Spinal cord (tissue), 10 donors: ENCODE measurements around the gene ACTA1. TPM values are rescaled to one million over a fixed set of nuclear protein-coding genes. Genes with fewer than 3 reads are reported as not detected.

ENCODE experiments used
- DNase-seq, 6 donors: peaks; one replicate each; pipeline versions ENCODE4 v3.0.0 to v3.0.0-alpha.2; 2013 to 2015; ENCODE audit warnings: low spot score in 6 of 6, low read depth in 4 of 6
- H3K27ac ChIP-seq: one replicate; pipeline ENCODE4 v1.5.1; 2013; ENCODE audit warnings: low read depth, low read length, control low read depth
- H3K27me3 ChIP-seq: one replicate; pipeline ENCODE4 v1.6.1; 2013; ENCODE audit warnings: low read length; ENCODE audit not compliant: control insufficient read depth, insufficient read depth
- H3K36me3 ChIP-seq: one replicate; pipeline ENCODE4 v1.6.1; 2013; ENCODE audit warnings: low read length; ENCODE audit not compliant: control insufficient read depth, insufficient read depth
- H3K4me1 ChIP-seq: one replicate; pipeline ENCODE4 v1.6.1; 2013; ENCODE audit warnings: low read length; ENCODE audit not compliant: control insufficient read depth, insufficient read depth
- H3K4me3 ChIP-seq: one replicate; pipeline ENCODE4 v1.5.1; 2013; ENCODE audit warnings: low read depth, low read length, control low read depth
- H3K9me3 ChIP-seq: one replicate; pipeline ENCODE4 v1.6.1; 2013; ENCODE audit warnings: low read length; ENCODE audit not compliant: control insufficient read depth, insufficient read depth
- WGBS: methylation state at CpG from one replicate; pipeline ENCODE4 v1.1.5; 2013; ENCODE audit warnings: missing lambda C conversion rate; ENCODE audit not compliant: insufficient coverage; 5-methylcytosine and 5-hydroxymethylcytosine counted together
- polyA plus RNA-seq, 2 donors: library from polyadenylated mRNA; unstranded; fragments of 120-200 nt; gene quantifications; one replicate each; pipeline ENCODE4 v1.2.1, GENCODE V29; 2013; ENCODE audit not compliant: insufficient read length in 2 of 2
- small RNA-seq: library from RNA; depleted of rRNA; stranded (forward); fragments of <200 nt; gene quantifications from one replicate; pipeline ENCODE3, GENCODE V24; 2014; ENCODE audit warnings: low replicate concordance
- total RNA-seq, 2 donors: library from RNA; depleted of rRNA in 1 of 2; stranded (reverse); fragments of 120-200 nt in 1 of 2; fragments of >200 nt in 1 of 2; gene quantifications; one replicate each; pipeline versions ENCODE4 v1.2.3 to v1.2.4, GENCODE V29; 2013 to 2014
- donor health status: healthy.

The ACTA1 gene
- total and polyA plus RNA-seq, 4 donors = 1.5 to 17.9 (median 2.5) TPM

DNA sequence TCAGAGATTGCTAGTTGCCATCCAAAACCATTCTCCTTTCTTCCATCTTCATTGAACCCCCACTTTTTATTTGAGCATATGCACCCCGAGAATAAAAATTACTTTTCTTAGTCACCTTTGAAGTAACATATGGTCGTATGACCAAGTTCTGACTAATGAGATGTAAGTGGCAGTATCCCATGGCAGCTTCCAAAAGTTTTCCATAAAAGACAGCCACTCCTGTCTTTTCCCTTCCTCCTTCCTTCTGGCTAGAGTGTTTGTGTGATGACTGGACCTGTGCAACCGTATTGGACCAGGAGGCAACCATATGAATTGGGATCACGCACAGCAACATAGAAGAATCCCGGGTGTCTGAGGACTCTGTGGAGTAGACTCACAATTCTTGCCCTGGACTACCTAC, 49.9 kb downstream of the ACTA1 start:
- Histone ChIP-seq H3K27ac (no peak overlapping the region), H3K4me3 (no peak overlapping the region), H3K9me3 (no peaks in the 10 kb centered on the region), H3K36me3 (no peaks in the 10 kb centered on the region), H3K27me3 (no peaks in the 10 kb centered on the region), H3K4me1 (peaks cover 5% of the 10 kb centered on the region)
- DNase-seq = no peak
- no CpG with 5 or more reads among the region's 5 CpGs for WGBS

DNA sequence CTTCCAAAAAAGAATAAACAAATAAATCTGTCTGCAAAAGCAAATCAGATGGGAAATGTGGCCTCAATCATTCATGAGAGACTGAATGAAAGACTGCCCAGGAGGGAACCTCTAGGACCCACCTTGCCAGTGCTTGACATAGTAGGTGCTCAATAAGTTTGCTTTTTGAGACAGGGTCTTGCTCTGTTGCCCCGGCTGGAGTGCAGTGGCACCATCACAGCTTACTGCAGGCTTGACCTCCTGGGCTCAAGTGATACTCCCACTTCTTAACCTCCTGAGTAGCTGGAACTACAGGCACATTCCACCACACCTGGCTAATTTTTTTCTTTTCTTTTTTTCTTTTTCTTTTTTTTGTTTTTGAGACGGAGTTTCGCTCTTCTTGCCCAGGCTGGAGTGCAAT, 50.7 kb downstream of the ACTA1 start:
- DNase-seq = no peak
- H3K36me3 ChIP-seq = no peaks in the 10 kb centered on the region
- no peaks in the 10 kb centered on the region for H3K27me3 ChIP-seq
- no peaks in the 10 kb centered on the region for H3K9me3 ChIP-seq
- H3K4me1 ChIP-seq = peaks cover 5% of the 10 kb centered on the region
- no peak overlapping the region for H3K27ac ChIP-seq
- H3K4me3 ChIP-seq = no peak overlapping the region
- 93% methylated on average over 3 of the region's 3 CpGs for WGBS

Small RNAs within 50 kb of the gene (small RNA-seq; reads per million reads assigned to genes)
- gene RN7SKP276 = not detected
- not detected for gene RNU6-180P

Other genes with a start within 250 kb of the ACTA1 start
- gene RAB4A, start 163.0 kb downstream of the ACTA1 start, total RNA-seq = 10 to 100 TPM; 42.6 to 44.8 TPM
- 10 to 100 TPM; 72.1 to 82.2 TPM for gene RAB4A, start 163.0 kb downstream of the ACTA1 start, polyA plus RNA-seq
- 10 to 100 TPM; 14.0 to 34.7 TPM for gene CCSAP, start 91.0 kb downstream of the ACTA1 start, total RNA-seq
- gene CCSAP, start 91.0 kb downstream of the ACTA1 start, polyA plus RNA-seq = 10 to 100 TPM; 19.3 to 23.2 TPM
- gene NUP133, start 74.2 kb upstream of the ACTA1 start, total RNA-seq = 10 to 100 TPM; 46.4 to 57.5 TPM
- 10 to 100 TPM; 38.8 to 41.2 TPM for gene NUP133, start 74.2 kb upstream of the ACTA1 start, polyA plus RNA-seq
- 10 to 100 TPM; 14.5 to 20.0 TPM for gene ABCB10, start 124.6 kb upstream of the ACTA1 start, total RNA-seq
- 10 to 100 TPM; 17.1 to 18.0 TPM for gene ABCB10, start 124.6 kb upstream of the ACTA1 start, polyA plus RNA-seq
- gene TAF5L, start 192.0 kb upstream of the ACTA1 start, total RNA-seq = 10 to 100 TPM; 14.3 to 16.5 TPM
- gene TAF5L, start 192.0 kb upstream of the ACTA1 start, polyA plus RNA-seq = 10 to 100 TPM; 17.2 to 18.0 TPM
- gene URB2, start 192.2 kb upstream of the ACTA1 start, total RNA-seq = 10 to 100 TPM in 1 of 2 donors, 1 to 10 TPM in 1; 7.8 to 11.0 TPM
- 1 to 10 TPM; 6.5 to 8.2 TPM for gene URB2, start 192.2 kb upstream of the ACTA1 start, polyA plus RNA-seq